PC-9 (cell line): ENCODE data around the gene RORC. TPM values are rescaled to one million over a fixed set of nuclear protein-coding genes. Genes with fewer than 3 reads are reported as not detected.

Experiments
- BruUV-seq: library from RNA; stranded (reverse); fragments of 400-500 nt; replicated peaks from 2 replicates; lab custom pipeline; 2021; lab: Mats Ljungman, UMichigan
- CTCF ChIA-PET: fragments of 300-600 bp; sonication (Branson Sonifier 250); formaldehyde crosslinking; loops from one replicate; lab custom pipeline; 2022; ENCODE audit warnings: antibody characterized with exemption; lab: Charles Lee
- POLR2A ChIA-PET: fragments of 300-600 bp; sonication (Branson Sonifier 250); formaldehyde crosslinking; loops from one replicate; lab custom pipeline; 2022; ENCODE audit warnings: antibody characterized with exemption; ENCODE audit not compliant: unreplicated experiment; lab: Charles Lee
- DNase-seq, 2 experiments: peaks; one replicate each; pipeline versions ENCODE4 v3.0.0 to v3.0.0-alpha.2; 2015 to 2022; ENCODE audit warnings: mixed read lengths in 1 of 2
- H2AFZ ChIP-seq: fragments of 200-600 bp; sonication (generic); 2 replicates; pipeline ENCODE4 v1.8.1; 2017; ENCODE audit warnings: antibody characterized with exemption
- H3F3A ChIP-seq: fragments of 200-600 bp; sonication (generic); 2 replicates; pipeline ENCODE4 v1.8.1; 2017; ENCODE audit warnings: antibody characterized with exemption, mild to moderate bottlenecking, low read depth; ENCODE audit not compliant: insufficient read depth
- H3K27ac ChIP-seq: fragments of 200-600 bp; sonication (generic); 2 replicates; pipeline ENCODE4 v1.6.1; 2016; ENCODE audit warnings: mixed run types
- H3K27me3 ChIP-seq: fragments of 200-600 bp; sonication (generic); 2 replicates; pipeline ENCODE4 v1.6.1; 2016; ENCODE audit warnings: low read depth, mixed run types; ENCODE audit not compliant: insufficient read depth
- H3K36me3 ChIP-seq: fragments of 200-600 bp; sonication (generic); 2 replicates; pipeline ENCODE4 v1.6.1; 2016; ENCODE audit warnings: low read depth, mixed run types
- H3K4me1 ChIP-seq: fragments of 200-600 bp; sonication (generic); replicated peaks from 2 replicates; pipeline ENCODE4 v1.6.1; 2016; ENCODE audit warnings: mixed run types; ENCODE audit not compliant: insufficient read depth
- H3K4me2 ChIP-seq: fragments of 200-600 bp; sonication (generic); 2 replicates; pipeline ENCODE4 v1.6.1; 2017; ENCODE audit warnings: mixed run types
- H3K4me3 ChIP-seq: fragments of 200-600 bp; sonication (generic); 2 replicates; pipeline ENCODE4 v1.6.1; 2016; ENCODE audit warnings: mixed run types
- H3K79me2 ChIP-seq: fragments of 200-600 bp; sonication (generic); 2 replicates; pipeline ENCODE4 v1.6.1; 2017; ENCODE audit warnings: low read depth, mixed run types
- H3K9me2 ChIP-seq: fragments of 200-600 bp; sonication (generic); 2 replicates; pipeline ENCODE4 v1.8.1; 2017; ENCODE audit warnings: mild to moderate bottlenecking; ENCODE audit not compliant: insufficient read depth
- H3K9me3 ChIP-seq: fragments of 200-600 bp; sonication (generic); 2 replicates; pipeline ENCODE4 v1.8.1; 2016; ENCODE audit warnings: low read depth; ENCODE audit not compliant: insufficient read depth
- H4K20me1 ChIP-seq: fragments of 200-600 bp; sonication (generic); 2 replicates; pipeline ENCODE4 v1.8.1; 2017; ENCODE audit not compliant: insufficient read depth
- CTCF ChIP-seq: fragments of 200-600 bp; sonication (generic); conservative IDR thresholded peaks from 2 replicates; pipeline ENCODE4 v1.6.1; 2017; ENCODE audit warnings: mixed run types, antibody characterized with exemption, mild to moderate bottlenecking, moderate library complexity
- EZH2 ChIP-seq: fragments of 200-600 bp; sonication (generic); IDR thresholded peaks from 2 replicates; pipeline ENCODE4 v1.8.0; 2017; ENCODE audit warnings: antibody characterized with exemption, low read depth
- intact Hi-C: fragments of 100-400 bp; cut with micrococcal nuclease; formaldehyde crosslinking; loops from one replicate; pipeline ENCODE4 v1.10.0; 2022; ENCODE audit not compliant: unreplicated experiment
- total RNA-seq: library from RNA; stranded (reverse); gene quantifications from 2 replicates; pipeline ENCODE4 v1.2.3, GENCODE V29; 2021

RORC gene
- total RNA-seq, 1 experiment from 2014 or later = 0.35 TPM

- H3K9me3 ChIP-seq = no peaks in the 10 kb centered on the region
- H3K4me2 ChIP-seq = no peak overlapping the region
- no peak overlapping the region for H2AFZ ChIP-seq
- intact Hi-C loops = loop anchor here (5.0 to 10.0 kb wide), 2 partner anchors 77 to 244 kb away; partner anchors contain the start of gene C2CD4D
- no peak overlapping the region for H3K4me3 ChIP-seq
- H3K27me3 ChIP-seq = no peaks in the 10 kb centered on the region
- 0 out of 2 replicates have a peak, but pooled peaks cover 10% of the 10 kb centered on the region for H3K79me2 ChIP-seq
- no peaks in the 10 kb centered on the region for H4K20me1 ChIP-seq
- H3K4me1 ChIP-seq = peaks cover 19% of the 10 kb centered on the region
- TF ChIP-seq CTCF = no peak
- TF ChIP-seq EZH2 = no peak
- H3K36me3 ChIP-seq = 0 out of 2 replicates have a peak, but pooled peaks cover 10% of the 10 kb centered on the region
- no peak overlapping the region for H3K27ac ChIP-seq
- no peak for DNase-seq
- peaks cover 16% of the 10 kb centered on the region; the same call in 1 of the 2 replicates for H3F3A ChIP-seq
- no TSS peak for BruUV-seq
- ChIA-PET POLR2A (interaction anchor here (0.6 kb wide), 1 partner anchor 687 kb away, joined by 13 read pairs; no protein-coding TSS in a partner anchor), CTCF (interaction anchor here (0.6 kb wide), 1 partner anchor 76 kb away, joined by 5 read pairs; no protein-coding TSS in a partner anchor)
- no peaks in the 10 kb centered on the region for H3K9me2 ChIP-seq
Observed at GRCh38 chr1:151760597-151761385, 70.8 kb downstream of the RORC start.

- no peak overlapping the region for H3K4me2 ChIP-seq
- ChIA-PET POLR2A (no interaction called here), CTCF (no interaction called here)
- BruUV-seq = no TSS peak
- intact Hi-C loops = no loop called here
- peaks cover 16% of the 10 kb centered on the region; the same call in 1 of the 2 replicates for H3F3A ChIP-seq
- H2AFZ ChIP-seq = no peak overlapping the region
- H3K27ac ChIP-seq = no peak overlapping the region
- H3K27me3 ChIP-seq = no peaks in the 10 kb centered on the region
- no peak for TF ChIP-seq CTCF
- TF ChIP-seq EZH2 = no peak
- H3K9me2 ChIP-seq = no peaks in the 10 kb centered on the region
- no peak for DNase-seq
- no peak overlapping the region for H3K4me3 ChIP-seq
- 0 out of 2 replicates have a peak, but pooled peaks cover 10% of the 10 kb centered on the region for H3K36me3 ChIP-seq
- peaks cover 8% of the 10 kb centered on the region for H3K4me1 ChIP-seq
- no peaks in the 10 kb centered on the region for H4K20me1 ChIP-seq
- H3K79me2 ChIP-seq = 0 out of 2 replicates have a peak, but pooled peaks cover 7% of the 10 kb centered on the region
- no peaks in the 10 kb centered on the region for H3K9me3 ChIP-seq
Observed at GRCh38 chr1:151759241-151759640, 72.4 kb downstream of the RORC start.

GRCh38 chr1:151756291-151756690 lies 75.3 kb downstream of the RORC start:
- Histone ChIP-seq H3K4me3 (no peak overlapping the region), H3K36me3 (0 out of 2 replicates have a peak, but pooled peaks cover 5% of the 10 kb centered on the region), H3K4me1 (no peaks in the 10 kb centered on the region), H3K9me2 (no peaks in the 10 kb centered on the region; the same call in 1 of the 2 replicates), H3K4me2 (no peak overlapping the region), H3K27ac (no peak overlapping the region), H4K20me1 (no peaks in the 10 kb centered on the region), H2AFZ (no peak overlapping the region), H3F3A (peaks cover 4% of the 10 kb centered on the region; the same call in 1 of the 2 replicates), H3K27me3 (no peaks in the 10 kb centered on the region), H3K79me2 (no peaks in the 10 kb centered on the region), H3K9me3 (no peaks in the 10 kb centered on the region)
- POLR2A ChIA-PET = no interaction called here
- intact Hi-C loops = no loop called here
- CTCF ChIA-PET = no interaction called here
- no peak for DNase-seq
- TF ChIP-seq CTCF (no peak), EZH2 (no peak)
- BruUV-seq = no TSS peak

Other genes starting within 250 kb of the RORC start
- gene SNX27, start 219.8 kb downstream of the RORC start, total RNA-seq = 24.6 and 40.1 TPM in 2 replicates
- not detected in 2 replicates for gene CELF3, start 115.0 kb downstream of the RORC start, total RNA-seq
- not detected in 2 replicates for gene RIIAD1, start 110.3 kb downstream of the RORC start, total RNA-seq
- gene MRPL9, start 68.3 kb downstream of the RORC start, total RNA-seq = 80.9 and 132 TPM in 2 replicates
- gene TDRKH, start 41.3 kb downstream of the RORC start, total RNA-seq = 13.4 and 17.3 TPM in 2 replicates
- not detected in 2 replicates for gene LINGO4, start 26.4 kb downstream of the RORC start, total RNA-seq
- 1.4 and 1.5 TPM in 2 replicates for gene C2CD4D, start 8.0 kb upstream of the RORC start, total RNA-seq
- gene THEM5, start 21.9 kb upstream of the RORC start, total RNA-seq = not detected in 2 replicates
- gene THEM4, start 77.7 kb upstream of the RORC start, total RNA-seq = 24.1 and 41.4 TPM in 2 replicates
- 966 and 1,436 TPM in 2 replicates for gene S100A10, start 162.1 kb upstream of the RORC start, total RNA-seq
- 578 and 868 TPM in 2 replicates for gene S100A11, start 205.2 kb upstream of the RORC start, total RNA-seq